Skeletal muscle satellite cell (primary cell): Measurements from ENCODE around the gene GSTT4.
A peak's percentile ranks its signal among the peaks of the same experiment; 100 is the strongest.
"Not testable (repeated sequence)": the region's sequence is repeated elsewhere in the genome, so short reads cannot be mapped to it uniquely, and the experiment has no call there.

Experiments
- H3K27me3 ChIP-seq: 2 replicates; pipeline ENCODE4 v1.7.0; 2013; ENCODE audit warnings: low read length; ENCODE audit not compliant: control insufficient read depth, insufficient read depth
- H3K36me3 ChIP-seq: 2 replicates; pipeline ENCODE4 v1.7.0; 2013; ENCODE audit warnings: mild to moderate bottlenecking, control low read depth, low read length; ENCODE audit not compliant: insufficient read depth
- H3K4me1 ChIP-seq: 2 replicates; pipeline ENCODE4 v1.7.0; 2013; ENCODE audit warnings: low read length; ENCODE audit not compliant: control insufficient read depth, insufficient read depth
- H3K4me2 ChIP-seq: 2 replicates; pipeline ENCODE4 v1.7.0; 2013; ENCODE audit warnings: mild to moderate bottlenecking, low read length
- H3K4me3 ChIP-seq: 2 replicates; pipeline ENCODE4 v1.7.0; 2013; ENCODE audit warnings: low read length
- H3K9ac ChIP-seq: 2 replicates; pipeline ENCODE4 v1.7.0; 2013; ENCODE audit warnings: mild to moderate bottlenecking, low read depth, low read length, moderate library complexity
- H3K9me3 ChIP-seq: replicated peaks from 2 replicates; pipeline ENCODE4 v1.7.0; 2013; ENCODE audit warnings: mild to moderate bottlenecking, control low read depth, low read length

Gene GSTT4

DNA sequence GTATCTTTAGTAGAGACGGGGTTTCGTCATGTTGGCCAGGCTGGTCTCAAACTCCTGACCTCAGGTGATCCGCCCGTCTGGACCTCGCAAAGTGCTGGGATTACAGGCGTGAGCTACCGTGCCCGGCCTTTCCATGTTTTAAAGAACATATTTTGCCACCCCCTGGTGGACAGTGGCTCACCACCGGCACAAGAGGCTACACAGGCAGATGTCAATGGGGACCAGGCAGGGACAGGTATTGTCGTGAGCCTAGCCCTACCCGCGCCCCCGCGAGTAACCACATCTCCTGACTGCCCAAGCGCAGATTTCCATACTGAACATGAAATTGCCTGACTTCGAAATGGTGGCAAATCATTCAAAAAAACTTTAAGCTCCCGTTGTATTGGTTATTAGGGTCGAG, 39.2 kb downstream of the GSTT4 start:
- peaks cover 16% of the 10 kb centered on the region for H3K36me3 ChIP-seq
- H3K4me2 ChIP-seq, H3K9ac ChIP-seq, H3K27me3 ChIP-seq, H3K9me3 ChIP-seq, H3K4me3 ChIP-seq, H3K4me1 ChIP-seq: not testable (repeated sequence)

DNA sequence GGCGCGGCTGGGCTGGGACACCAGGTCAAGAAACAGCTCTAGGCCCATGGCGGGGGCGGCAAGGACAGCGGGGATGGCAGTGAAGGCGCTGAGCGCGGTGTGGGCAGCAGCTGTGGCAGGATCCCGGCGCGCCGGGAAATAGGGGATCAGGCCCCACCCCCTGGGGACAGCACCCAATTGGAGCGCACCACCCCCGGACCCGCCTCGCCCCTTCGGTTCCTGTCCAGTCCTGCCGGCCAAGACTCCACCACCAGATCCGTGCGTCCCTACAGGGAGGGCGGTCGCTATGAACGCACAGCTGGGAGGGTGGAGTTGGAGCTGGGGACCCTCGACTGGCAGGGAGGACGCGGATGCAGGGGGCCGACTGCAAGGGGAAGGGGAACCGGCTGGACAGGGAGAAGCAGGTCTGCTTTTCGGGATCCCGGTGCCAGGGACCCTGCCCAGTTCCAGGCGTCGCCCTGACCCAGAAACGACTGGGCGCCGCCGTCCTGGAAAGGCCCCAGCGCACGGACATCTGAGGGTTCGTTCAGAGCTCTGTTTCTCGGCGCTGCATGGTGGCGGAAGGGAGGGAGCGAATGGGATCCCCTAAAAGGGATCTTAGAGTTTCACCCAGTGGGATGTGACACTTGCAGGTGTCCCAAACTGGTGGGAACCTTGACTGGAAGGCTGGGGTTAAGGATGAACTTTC, 44.0 kb downstream of the GSTT4 start, which contains the start of gene GSTT2B:
GSTT2B (minus strand) TSS at position 112 of the 688 bp plus-strand sequence; CDS start at position 48, 64 bp downstream.
- not testable (repeated sequence) for H3K9ac ChIP-seq, H3K4me3 ChIP-seq, H3K36me3 ChIP-seq, H3K4me1 ChIP-seq, H3K27me3 ChIP-seq, H3K9me3 ChIP-seq
- H3K4me2 ChIP-seq = peak within 1 kb of the TSS; percentile 56

GRCh38 chr22:23956301-23956900, 48.9 kb downstream of the GSTT4 start:
- not testable (repeated sequence) for H3K9ac ChIP-seq, H3K4me1 ChIP-seq, H3K27me3 ChIP-seq, H3K36me3 ChIP-seq, H3K9me3 ChIP-seq, H3K4me3 ChIP-seq
- H3K4me2 ChIP-seq = peak overlapping the region; percentile 31

DNA sequence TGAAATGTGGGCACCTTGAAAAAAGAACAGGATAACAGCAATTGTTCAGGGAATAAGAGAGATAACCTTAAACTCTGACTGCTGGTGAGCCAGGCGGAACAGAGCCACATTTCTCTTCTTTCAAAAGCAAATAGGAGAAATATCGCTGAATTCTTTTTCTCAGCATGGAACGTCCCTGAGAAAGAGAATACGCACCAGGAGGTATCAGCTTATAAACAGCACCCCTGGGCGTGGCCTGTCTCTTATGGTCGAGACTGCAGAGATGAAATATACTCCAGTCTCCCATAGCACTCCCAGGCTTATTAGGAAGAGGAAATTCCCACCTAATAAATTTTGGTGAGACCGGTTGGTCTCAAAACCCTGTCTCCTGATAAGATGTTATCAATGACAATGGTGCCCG, 49.4 kb downstream of the GSTT4 start:
- not testable (repeated sequence) for H3K36me3 ChIP-seq, H3K4me1 ChIP-seq, H3K4me3 ChIP-seq, H3K4me2 ChIP-seq, H3K9ac ChIP-seq, H3K27me3 ChIP-seq, H3K9me3 ChIP-seq

GRCh38 chr22:23954991-23955305, 50.3 kb downstream of the GSTT4 start:
- not testable (repeated sequence) for H3K9ac ChIP-seq

DNA sequence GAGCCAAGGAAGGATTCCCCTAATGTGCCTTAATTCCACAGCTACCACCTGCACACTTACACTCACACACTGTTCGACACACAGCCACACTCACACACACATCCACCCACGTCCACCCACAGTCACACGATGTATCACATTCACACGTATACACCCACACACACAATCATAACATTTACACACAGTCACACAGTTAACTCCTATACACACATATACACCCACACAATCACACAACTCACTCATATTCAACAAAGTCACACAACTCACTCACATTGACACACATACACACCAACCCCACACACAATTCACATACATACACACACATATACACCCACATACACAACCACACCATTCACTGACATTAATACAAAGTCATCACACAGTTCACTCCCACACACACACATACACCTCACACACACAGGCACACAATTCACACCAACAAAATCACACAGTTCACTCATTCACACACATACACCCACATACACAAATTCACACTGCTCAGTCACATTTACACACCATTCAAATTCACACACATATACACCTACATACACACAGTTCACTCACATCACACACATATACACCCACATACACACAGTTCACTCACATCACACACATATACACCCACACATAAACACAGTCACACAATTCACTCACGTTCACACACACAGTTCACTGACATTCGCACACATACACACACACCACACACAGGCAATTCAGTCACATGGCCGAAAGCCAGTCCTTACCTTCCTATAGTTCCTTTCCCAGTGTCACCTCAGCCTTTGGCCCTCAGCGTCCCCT, 50.9 kb downstream of the GSTT4 start:
- H3K27me3 ChIP-seq, H3K4me1 ChIP-seq, H3K4me3 ChIP-seq, H3K36me3 ChIP-seq, H3K9me3 ChIP-seq, H3K9ac ChIP-seq, H3K4me2 ChIP-seq: not testable (repeated sequence)

More at GRCh38 chr22:23954991-23955305, 50.3 kb downstream of the GSTT4 start:
- not testable (repeated sequence) for H3K4me3 ChIP-seq, H3K27me3 ChIP-seq, H3K36me3 ChIP-seq, H3K4me2 ChIP-seq, H3K9me3 ChIP-seq, H3K4me1 ChIP-seq

DNA sequence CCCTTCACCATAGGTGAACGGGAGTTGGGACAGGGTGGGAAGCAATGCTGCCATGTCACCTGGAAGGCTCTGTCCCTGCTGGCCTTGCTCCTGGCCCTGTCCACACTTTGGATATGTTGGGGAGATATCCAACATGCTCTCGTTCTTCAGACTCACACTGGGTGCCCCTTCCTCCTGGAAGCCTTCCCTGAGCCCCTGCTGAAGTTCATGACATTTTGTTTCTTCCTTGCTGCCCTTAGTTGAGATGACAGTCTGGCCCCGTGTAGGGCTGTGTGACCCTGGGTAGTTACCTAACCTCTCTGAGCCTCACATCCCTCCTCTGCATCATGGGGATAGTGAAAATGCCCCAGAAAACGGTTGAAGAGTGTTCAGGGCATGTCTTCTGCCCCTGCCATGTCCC, 51.8 kb downstream of the GSTT4 start:
- not testable (repeated sequence) for H3K27me3 ChIP-seq, H3K9me3 ChIP-seq, H3K4me3 ChIP-seq, H3K36me3 ChIP-seq, H3K4me2 ChIP-seq, H3K4me1 ChIP-seq, H3K9ac ChIP-seq

DNA sequence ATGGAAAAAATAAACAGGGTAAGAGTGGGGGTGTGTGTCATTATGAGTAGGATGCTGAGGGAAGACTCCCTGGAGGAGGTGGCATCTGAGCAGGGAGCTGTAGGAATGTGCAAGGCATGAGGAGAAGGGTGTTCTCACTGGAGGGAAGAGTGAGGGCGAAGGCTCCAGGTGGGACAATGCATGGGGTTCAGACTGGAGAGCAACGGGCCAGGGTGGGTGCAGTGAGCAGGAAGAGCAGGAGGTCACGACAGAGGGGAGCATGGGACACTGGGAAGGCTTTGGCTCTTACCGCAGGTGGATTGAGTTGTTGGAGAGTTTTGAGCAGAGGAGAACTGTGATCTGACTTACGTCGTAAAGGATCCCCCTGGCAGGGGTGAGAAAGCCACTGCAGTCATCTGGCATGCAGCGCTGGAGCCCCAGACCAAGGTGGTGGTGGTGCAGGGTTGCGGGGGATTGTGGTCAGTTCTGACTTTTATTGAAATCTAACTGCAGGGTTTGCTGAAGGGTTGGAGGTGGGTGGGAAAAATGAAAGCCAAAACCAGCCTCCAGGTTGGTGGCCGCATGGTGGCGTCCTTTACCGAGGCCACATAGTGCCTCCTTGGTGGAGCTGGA, 52.4 kb downstream of the GSTT4 start:
- not testable (repeated sequence) for H3K36me3 ChIP-seq, H3K9ac ChIP-seq, H3K27me3 ChIP-seq, H3K4me3 ChIP-seq, H3K4me1 ChIP-seq, H3K9me3 ChIP-seq, H3K4me2 ChIP-seq

- not testable (repeated sequence) for H3K4me1 ChIP-seq, H3K4me2 ChIP-seq, H3K9me3 ChIP-seq, H3K27me3 ChIP-seq, H3K36me3 ChIP-seq, H3K4me3 ChIP-seq, H3K9ac ChIP-seq
Observed at GRCh38 chr22:23951383-23951782, 53.9 kb downstream of the GSTT4 start.

GRCh38 chr22:23949764-23950163, 55.5 kb downstream of the GSTT4 start:
- not testable (repeated sequence) for H3K4me2 ChIP-seq, H3K4me1 ChIP-seq, H3K36me3 ChIP-seq, H3K9ac ChIP-seq, H3K9me3 ChIP-seq, H3K27me3 ChIP-seq, H3K4me3 ChIP-seq
